HG02970 (cell line): ENCODE measurements around the gene OTC.

Experiments
- ATAC-seq: cut with Tn5 transposase; IDR thresholded peaks from one replicate; pipeline ENCODE4 v1.9.1; 2021; ENCODE audit warnings: mild to moderate bottlenecking, moderate library complexity, moderate number of reproducible peaks; ENCODE audit not compliant: unreplicated experiment, low FRiP score

The OTC gene

GRCh38 chrX:38356401-38356800 lies 4.0 kb downstream of the OTC start:
- no peak for ATAC-seq

- no peak for ATAC-seq
These were observed 5.6 kb downstream of the OTC start for GRCh38 chrX:38357747-38358673.

- ATAC-seq, result no peak
These were observed 10.6 kb downstream of the OTC start for GRCh38 chrX:38363046-38363445.

- ATAC-seq, result no peak
These were observed 13.6 kb downstream of the OTC start for GRCh38 chrX:38365954-38366353.

GRCh38 chrX:38368774-38369173 lies 16.4 kb downstream of the OTC start:
- no peak for ATAC-seq

GRCh38 chrX:38371641-38372040 lies 19.2 kb downstream of the OTC start:
- ATAC-seq, result no peak

GRCh38 chrX:38374431-38374830 lies 22.0 kb downstream of the OTC start:
- ATAC-seq, result no peak

- no peak for ATAC-seq
These were observed 23.5 kb downstream of the OTC start for GRCh38 chrX:38375891-38376290.

- ATAC-seq, result no peak
These were observed 24.3 kb downstream of the OTC start for GRCh38 chrX:38376747-38377146.

- no peak for ATAC-seq
These were observed 26.7 kb downstream of the OTC start for GRCh38 chrX:38379088-38379487.

- no peak for ATAC-seq
These were observed 30.3 kb downstream of the OTC start for GRCh38 chrX:38382663-38383062.

- ATAC-seq, result no peak
These were observed 48.0 kb downstream of the OTC start for GRCh38 chrX:38400389-38400910.

- ATAC-seq, result no peak
These were observed 49.7 kb downstream of the OTC start for GRCh38 chrX:38402118-38402517.

GRCh38 chrX:38403834-38404233 lies 51.4 kb downstream of the OTC start:
- no peak for ATAC-seq

- ATAC-seq, result no peak
These were observed 54.7 kb downstream of the OTC start for GRCh38 chrX:38407126-38407525.

- ATAC-seq, result no peak
These were observed 56.9 kb downstream of the OTC start for GRCh38 chrX:38409289-38409688.

- no peak for ATAC-seq
These were observed 74.4 kb downstream of the OTC start for GRCh38 chrX:38426785-38427184.

GRCh38 chrX:38431525-38431924 lies 79.1 kb downstream of the OTC start:
- no peak for ATAC-seq

- ATAC-seq, result no peak
These were observed 82.7 kb downstream of the OTC start for GRCh38 chrX:38435130-38435529.

GRCh38 chrX:38437093-38437492 lies 84.7 kb downstream of the OTC start:
- no peak for ATAC-seq

GRCh38 chrX:38438321-38438720 lies 85.9 kb downstream of the OTC start:
- no peak for ATAC-seq

- no peak for ATAC-seq
These were observed 100.2 kb downstream of the OTC start for GRCh38 chrX:38452603-38453002.
